Stimulated activated CD8-positive, alpha-beta memory T cell treated with anti-CD3 and anti-CD28 coated beads, Interleukin-4, amount 100 ng/mL, for 4 hours (primary cell): ENCODE results near the gene KIF26A.
"Not testable (repeated sequence)": the region's sequence is repeated elsewhere in the genome, so short reads cannot be mapped to it uniquely, and the experiment has no call there.

Source experiments
- DNase-seq, 2 donors: peaks; one replicate each; pipeline ENCODE4 v3.0.0-alpha.2; 2020; ENCODE audit warnings: low read depth in 2 of 2, low spot score in 1 of 2

The KIF26A gene

DNA sequence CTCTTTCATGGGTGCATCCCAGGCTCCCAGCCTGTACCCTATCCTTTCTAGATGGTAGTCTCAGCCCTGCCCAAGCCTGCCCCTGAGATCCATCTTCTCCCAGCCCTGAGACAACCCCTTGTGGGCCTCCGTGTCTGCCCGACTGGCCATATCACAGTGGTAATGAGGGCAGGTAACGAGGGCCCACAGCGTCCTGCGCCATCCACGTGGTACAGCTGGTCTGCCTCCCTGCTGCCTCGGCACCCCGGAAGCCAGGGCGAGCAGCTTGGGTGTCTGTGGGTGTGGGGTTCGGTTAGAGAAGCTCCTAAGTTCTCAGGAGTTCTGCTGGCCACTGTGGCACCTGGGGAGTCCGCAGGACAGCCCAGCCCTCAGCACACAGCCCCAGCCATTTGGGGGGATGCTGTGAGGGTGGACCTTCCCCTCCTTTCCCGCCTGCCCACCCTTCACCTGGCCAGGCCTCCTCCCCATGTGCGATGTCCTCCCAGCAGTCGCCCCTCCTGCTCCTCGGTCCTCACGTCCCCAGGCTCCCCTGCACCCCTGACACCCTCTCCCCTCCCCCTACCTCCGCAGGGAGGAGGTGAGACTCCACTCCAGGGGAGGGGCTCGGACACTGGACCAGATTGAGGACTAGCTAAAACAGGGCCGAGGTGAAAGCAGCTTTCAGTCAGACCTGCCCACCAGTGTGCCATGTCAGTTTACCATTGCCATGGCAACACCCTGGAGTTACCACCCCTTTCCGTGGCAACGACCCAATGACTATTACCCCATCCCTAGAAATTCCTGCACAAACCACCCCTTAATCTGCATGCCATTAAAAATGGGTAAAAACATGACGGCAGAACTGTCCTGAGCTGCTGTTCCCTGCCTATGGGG lies 69.0 kb downstream of the KIF26A start:
- DNase-seq: no peak

- not testable (repeated sequence) for DNase-seq
Observed at GRCh38 chr14:104208015-104208295, 69.6 kb downstream of the KIF26A start.

GRCh38 chr14:104208331-104208730 lies 69.9 kb downstream of the KIF26A start:
- DNase-seq: not testable (repeated sequence)

- not testable (repeated sequence) for DNase-seq
Observed at GRCh38 chr14:104209071-104209470, 70.7 kb downstream of the KIF26A start.

- no peak for DNase-seq
Observed at GRCh38 chr14:104209985-104210816, 71.8 kb downstream of the KIF26A start.

DNA sequence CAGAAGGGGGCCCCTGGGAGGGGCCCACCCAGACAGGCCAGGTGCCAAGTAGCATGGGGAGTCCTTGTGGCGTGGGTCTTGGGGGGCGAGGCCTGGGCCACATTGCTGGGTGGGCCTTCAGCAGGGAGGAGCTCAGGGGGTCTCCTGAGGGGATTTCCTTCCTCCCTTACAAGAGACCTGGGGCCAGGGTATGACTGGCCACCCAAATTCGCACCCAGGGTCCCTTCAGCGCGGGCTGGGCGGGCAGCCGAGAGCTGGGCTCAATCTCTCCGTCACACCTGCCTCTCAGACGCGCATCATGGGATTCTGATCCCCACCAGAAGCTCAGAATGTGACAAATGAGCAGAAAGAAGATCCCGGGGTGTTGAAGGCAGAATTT lies 72.4 kb downstream of the KIF26A start:
- DNase-seq: no peak

DNA sequence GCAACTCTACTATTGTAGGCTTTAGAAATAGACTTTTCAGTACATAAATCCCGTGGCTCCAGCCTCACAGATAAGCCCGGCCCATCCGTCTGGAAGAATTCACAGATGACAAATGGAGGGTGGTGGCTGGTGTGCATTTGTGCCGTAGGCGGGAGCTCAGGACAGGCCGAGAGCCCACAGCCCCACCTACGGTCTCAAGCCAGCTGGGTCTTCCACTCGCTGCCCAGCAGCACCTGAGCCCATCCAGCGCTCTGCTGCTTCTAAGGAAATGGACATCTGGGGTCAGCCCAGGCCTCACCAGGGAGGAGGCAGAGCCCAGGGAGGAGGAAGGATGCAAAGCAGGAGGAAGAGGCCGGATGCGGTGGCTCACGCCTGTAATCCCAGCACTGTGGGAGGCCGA lies 72.8 kb downstream of the KIF26A start:
- DNase-seq: no peak

DNA sequence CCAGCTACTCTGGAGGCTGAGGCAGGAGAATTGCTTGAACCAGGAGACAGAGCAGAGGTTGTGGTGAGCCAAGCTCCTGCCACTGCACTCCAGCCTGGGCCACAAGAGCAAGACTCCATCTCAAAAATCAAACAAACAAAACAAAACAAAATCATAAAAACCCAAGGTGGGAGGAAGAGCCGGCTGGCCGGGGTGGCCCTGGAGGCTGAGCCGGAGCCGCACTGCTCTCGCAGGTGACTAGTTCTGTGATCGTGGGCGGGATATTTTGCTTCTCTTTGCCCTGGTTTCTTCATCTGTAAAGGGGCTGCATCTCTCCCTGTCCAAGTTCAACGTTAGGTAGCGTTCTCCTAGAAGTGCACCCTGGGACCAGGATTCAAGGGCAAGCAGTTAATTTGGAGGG lies 73.4 kb downstream of the KIF26A start:
- no peak for DNase-seq

GRCh38 chr14:104212206-104213095 lies 74.1 kb downstream of the KIF26A start:
- DNase-seq: no peak

- DNase-seq: no peak
Observed at GRCh38 chr14:104213301-104214034, 75.1 kb downstream of the KIF26A start.

DNA sequence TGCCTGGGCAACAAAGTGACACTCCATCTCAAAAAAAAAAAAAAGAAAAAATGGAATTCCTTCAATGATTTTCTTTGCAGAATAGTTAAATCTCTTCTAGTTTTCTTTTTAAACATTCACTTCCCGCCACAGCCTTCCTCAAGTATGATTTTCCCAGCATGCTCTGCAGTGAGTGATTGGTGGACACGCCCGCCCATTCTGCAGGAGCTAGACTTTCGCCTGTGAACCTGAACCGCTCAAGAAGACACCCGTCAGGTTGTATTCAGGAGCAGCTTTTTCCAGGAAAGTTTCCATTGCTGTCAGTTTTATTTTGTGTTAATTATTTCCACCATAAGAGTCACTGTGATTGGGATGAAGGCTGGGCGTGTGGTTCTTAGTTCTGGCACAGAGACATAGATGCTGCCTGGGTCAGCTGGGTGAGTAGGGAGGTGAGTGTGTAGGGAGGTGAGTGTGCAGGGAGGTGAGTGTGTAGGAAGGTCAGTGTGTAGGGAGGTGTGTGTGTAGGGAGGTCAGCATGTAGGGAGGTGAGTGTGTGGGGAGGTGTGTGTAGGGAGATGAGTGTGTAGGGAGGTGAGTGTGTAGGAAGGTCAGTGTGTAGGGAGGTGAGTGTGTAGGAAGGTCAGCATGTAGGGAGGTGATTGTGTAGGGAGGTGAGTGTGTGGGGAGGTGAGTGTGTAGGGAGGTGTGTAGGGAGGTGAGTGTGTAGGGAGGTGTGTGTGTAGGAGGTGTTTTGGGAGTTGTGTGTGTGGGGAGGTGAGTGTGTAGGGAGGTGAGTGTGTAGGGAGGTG lies 76.2 kb downstream of the KIF26A start:
- DNase-seq: no peak

GRCh38 chr14:104215706-104216334 lies 77.4 kb downstream of the KIF26A start:
- DNase-seq: no peak

GRCh38 chr14:104216457-104216856 lies 78.1 kb downstream of the KIF26A start:
- no peak for DNase-seq

DNA sequence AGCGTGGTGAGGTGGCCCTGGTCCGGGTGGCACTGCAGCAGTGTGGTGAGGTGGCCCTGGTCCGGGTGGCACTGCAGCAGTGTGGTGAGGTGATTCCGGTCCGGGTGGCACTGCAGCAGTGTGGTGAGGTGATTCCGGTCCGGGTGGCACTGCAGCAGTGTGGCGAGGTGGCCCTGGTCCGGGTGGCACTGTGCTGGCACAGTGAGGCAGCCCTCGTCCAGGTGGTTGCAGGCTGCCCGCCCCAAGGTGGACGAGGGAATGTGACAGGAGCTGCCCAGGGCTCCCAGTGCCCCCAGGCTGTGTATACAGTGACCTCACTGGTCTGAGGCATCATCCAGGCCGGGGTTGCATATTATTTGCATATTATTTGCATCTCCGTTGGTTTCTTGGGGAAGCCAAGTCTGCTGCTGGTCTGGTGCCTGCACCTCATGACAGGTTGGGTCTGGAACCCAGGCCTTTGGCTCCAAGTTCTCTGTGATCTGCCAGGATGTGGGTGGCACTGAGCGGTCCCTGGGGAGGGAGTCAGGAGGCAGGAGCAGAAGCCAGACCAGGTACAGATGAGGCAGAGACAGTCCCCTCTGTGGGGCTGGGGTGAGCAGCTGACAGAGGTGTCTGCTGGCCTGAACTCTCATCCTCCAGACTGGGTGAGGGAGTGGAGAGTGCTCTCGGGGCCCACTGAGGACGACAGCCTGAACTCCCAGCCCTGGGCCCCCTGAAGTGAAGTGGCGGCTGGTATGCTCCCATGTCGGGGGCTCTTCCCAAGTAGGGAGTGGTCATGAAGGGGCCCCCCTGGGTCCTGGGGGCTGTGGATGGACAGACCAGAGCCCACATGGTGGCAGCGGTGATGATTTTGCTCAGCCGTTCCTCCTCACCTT lies 79.3 kb downstream of the KIF26A start:
- no peak for DNase-seq

DNA sequence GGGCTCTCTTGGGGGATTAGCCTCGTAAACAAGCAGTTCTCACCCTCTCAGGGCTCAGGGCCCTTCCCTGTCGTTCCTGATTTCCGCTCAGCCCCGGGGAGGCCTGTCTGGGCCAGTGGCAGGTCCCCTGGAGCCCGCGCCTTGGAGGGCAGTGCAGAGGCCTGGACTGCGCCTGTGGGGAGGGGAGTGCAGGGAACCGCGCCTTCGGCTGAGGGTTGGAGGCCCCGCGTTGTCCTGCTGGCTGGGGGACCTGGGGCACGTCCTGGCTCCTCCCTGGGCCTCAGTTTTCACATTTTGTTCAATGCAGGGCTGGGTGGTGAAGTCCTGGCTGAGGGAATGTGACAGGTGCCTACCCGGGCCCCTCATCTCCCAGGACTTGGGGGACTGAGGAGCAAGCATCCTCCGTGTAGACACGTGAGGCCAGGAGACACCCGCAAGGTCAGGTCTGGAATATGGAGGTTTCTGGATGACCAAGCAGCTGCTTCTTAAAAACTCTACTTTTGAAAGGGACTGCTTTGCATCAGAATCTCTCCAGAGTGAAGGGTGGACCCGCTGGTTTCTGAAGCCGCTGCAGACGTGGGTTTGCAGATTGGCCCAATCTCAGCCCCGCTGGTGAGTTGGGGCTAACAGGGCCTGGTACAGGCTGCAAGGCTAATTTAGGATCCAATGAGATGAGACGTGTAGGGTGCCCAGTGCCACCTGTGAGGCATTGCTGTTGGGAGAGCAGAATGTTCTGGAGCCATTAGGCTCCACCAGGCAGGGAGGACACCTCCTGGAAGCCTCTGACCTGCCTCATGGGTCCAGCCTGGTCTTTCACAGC lies 80.2 kb downstream of the KIF26A start:
- DNase-seq: no peak

GRCh38 chr14:104219731-104220214 lies 81.4 kb downstream of the KIF26A start:
- no peak for DNase-seq

- DNase-seq: no peak
Observed at GRCh38 chr14:104220215-104221070, 82.1 kb downstream of the KIF26A start.
